Activated CD4-positive, alpha-beta memory T cell treated with anti-CD3 and anti-CD28 coated beads, Interleukin-2, amount 10 ng/mL, durations not matched to agents 7 days and 5 days (primary cell): Measurements from ENCODE around the gene NUP160. TPM values are rescaled to one million over a fixed set of nuclear protein-coding genes. Genes with fewer than 3 reads are reported as not detected.
"Not testable (repeated sequence)": the region's sequence is repeated elsewhere in the genome, so short reads cannot be mapped to it uniquely, and the experiment has no call there.

Source experiments
- CTCF ChIA-PET: fragments of 350-600 bp; sonication (Branson Sonifier 250); formaldehyde crosslinking; loops from one replicate; lab custom pipeline; 2021; ENCODE audit warnings: antibody characterized with exemption, inconsistent platforms; lab: Charles Lee
- POLR2A ChIA-PET: fragments of 350-600 bp; sonication (Branson Sonifier 250); formaldehyde crosslinking; loops from one replicate; lab custom pipeline; 2021; ENCODE audit warnings: antibody characterized with exemption; lab: Charles Lee
- DNase-seq: peaks from one replicate; pipeline ENCODE4 v3.0.0-alpha.2; 2020
- H3K27ac Mint-ChIP-seq: one replicate; pipeline ENCODE4 v1.8.0; 2021; ENCODE audit warnings: mild to moderate bottlenecking, mixed read lengths
- H3K27me3 Mint-ChIP-seq: one replicate; pipeline ENCODE4 v1.8.0; 2021; ENCODE audit warnings: mixed read lengths
- H3K36me3 Mint-ChIP-seq: one replicate; pipeline ENCODE4 v1.8.0; 2021; ENCODE audit warnings: low read depth, mixed read lengths
- H3K4me1 Mint-ChIP-seq: one replicate; pipeline ENCODE4 v1.8.0; 2021; ENCODE audit warnings: mixed read lengths
- H3K4me3 Mint-ChIP-seq: one replicate; pipeline ENCODE4 v1.8.0; 2021; ENCODE audit warnings: mild to moderate bottlenecking, mixed read lengths
- H3K9me3 Mint-ChIP-seq: one replicate; pipeline ENCODE4 v1.8.0; 2021; ENCODE audit warnings: mixed read lengths
- total RNA-seq, 2 experiments: library from RNA; stranded (reverse); gene quantifications; one replicate each; pipeline ENCODE4 v1.2.3, GENCODE V29; 2021

NUP160 gene, protein sequence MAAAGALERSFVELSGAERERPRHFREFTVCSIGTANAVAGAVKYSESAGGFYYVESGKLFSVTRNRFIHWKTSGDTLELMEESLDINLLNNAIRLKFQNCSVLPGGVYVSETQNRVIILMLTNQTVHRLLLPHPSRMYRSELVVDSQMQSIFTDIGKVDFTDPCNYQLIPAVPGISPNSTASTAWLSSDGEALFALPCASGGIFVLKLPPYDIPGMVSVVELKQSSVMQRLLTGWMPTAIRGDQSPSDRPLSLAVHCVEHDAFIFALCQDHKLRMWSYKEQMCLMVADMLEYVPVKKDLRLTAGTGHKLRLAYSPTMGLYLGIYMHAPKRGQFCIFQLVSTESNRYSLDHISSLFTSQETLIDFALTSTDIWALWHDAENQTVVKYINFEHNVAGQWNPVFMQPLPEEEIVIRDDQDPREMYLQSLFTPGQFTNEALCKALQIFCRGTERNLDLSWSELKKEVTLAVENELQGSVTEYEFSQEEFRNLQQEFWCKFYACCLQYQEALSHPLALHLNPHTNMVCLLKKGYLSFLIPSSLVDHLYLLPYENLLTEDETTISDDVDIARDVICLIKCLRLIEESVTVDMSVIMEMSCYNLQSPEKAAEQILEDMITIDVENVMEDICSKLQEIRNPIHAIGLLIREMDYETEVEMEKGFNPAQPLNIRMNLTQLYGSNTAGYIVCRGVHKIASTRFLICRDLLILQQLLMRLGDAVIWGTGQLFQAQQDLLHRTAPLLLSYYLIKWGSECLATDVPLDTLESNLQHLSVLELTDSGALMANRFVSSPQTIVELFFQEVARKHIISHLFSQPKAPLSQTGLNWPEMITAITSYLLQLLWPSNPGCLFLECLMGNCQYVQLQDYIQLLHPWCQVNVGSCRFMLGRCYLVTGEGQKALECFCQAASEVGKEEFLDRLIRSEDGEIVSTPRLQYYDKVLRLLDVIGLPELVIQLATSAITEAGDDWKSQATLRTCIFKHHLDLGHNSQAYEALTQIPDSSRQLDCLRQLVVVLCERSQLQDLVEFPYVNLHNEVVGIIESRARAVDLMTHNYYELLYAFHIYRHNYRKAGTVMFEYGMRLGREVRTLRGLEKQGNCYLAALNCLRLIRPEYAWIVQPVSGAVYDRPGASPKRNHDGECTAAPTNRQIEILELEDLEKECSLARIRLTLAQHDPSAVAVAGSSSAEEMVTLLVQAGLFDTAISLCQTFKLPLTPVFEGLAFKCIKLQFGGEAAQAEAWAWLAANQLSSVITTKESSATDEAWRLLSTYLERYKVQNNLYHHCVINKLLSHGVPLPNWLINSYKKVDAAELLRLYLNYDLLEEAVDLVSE (N-terminal part only)
- total RNA-seq: 10 to 100 TPM; 52.0 to 52.9 TPM

DNA sequence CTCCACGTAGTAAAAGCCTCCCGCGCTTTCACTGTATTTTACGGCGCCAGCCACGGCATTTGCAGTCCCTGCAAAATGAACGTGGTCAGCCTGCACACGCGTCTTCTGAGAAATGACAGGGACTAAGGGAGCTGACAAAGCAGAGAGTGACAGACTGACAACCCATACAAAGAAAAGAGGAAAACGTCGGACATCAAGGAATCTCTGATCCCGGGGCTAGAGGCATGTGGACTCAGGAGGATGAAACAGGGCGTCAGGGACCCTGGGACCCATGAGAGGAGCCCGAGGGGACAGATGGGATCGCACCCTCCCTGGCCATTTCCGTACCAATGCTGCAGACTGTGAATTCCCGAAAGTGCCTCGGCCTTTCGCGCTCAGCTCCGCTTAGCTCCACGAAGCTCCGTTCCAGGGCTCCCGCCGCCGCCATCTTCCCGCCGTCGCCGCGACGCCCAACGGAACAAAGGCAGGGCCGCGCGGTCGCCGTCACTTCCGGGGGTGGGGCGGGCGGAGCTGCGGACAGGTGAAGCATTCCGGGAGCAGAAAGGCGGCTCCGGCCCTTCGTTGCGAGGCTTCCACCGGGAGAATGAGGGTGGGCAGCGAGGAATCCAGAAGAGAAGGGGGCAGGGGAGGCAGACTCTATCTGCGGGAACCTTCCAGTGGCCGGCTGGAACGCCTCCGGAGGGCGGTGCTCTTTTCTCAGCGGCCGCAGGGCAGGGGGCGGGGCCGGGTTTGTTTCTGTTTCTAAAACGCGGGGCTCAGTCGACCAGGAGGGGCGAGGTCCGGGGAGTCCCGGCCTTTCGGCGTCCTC lies at the start of gene NUP160:
TSS of gene NUP160 (minus strand) at position 459 of the 808 bp plus-strand sequence. CDS start at position 427, 32 bp downstream.
- Mint-ChIP-seq H3K4me1 (peaks cover 49% of the 10 kb centered on the region), H3K9me3 (no peaks in the 10 kb centered on the region), H3K27me3 (no peaks in the 10 kb centered on the region), H3K4me3 (peak within 1 kb of the TSS; percentile 89), H3K27ac (peak within 1 kb of the TSS; percentile 94), H3K36me3 (peaks cover 19% of the 10 kb centered on the region)
- peak; percentile 91 for DNase-seq
- ChIA-PET CTCF (interaction anchor here (1.8 kb wide), 1 partner anchor 80 kb away, joined by 5 read pairs; no protein-coding TSS in a partner anchor), POLR2A (interaction anchor here (0.6 to 1.9 kb wide), 21 partner anchors 9 to 634 kb away, joined by 3 to 37 read pairs (median 5); partner anchors contain the start of genes AGBL2, DDB2 and FNBP4)

DNA sequence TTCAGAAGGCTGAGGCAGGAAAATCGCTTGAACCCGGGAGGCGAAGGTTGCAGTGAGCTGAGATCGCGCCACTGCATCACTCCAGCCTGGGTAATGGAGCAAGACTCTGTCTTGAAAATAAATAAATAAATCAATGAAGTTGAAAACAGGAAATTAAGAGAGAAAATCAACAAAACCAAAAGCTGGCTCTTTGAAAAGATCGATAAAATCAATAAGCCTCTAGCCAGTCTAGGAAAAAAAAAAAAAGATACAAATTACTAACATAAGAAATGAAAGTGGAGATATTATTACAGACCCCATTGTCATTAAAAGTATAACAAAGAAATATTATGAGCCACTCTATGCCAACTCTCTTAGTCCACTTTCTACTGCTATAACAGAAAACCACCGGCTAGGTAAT lies 48.0 kb upstream of the NUP160 start:
- POLR2A ChIA-PET: interaction anchor here (1.1 kb wide), 1 partner anchor 9 kb away, joined by 3 read pairs; no protein-coding TSS in a partner anchor
- Mint-ChIP-seq H3K36me3 (no peaks in the 10 kb centered on the region), H3K9me3 (no peaks in the 10 kb centered on the region), H3K4me1 (peaks cover 6% of the 10 kb centered on the region), H3K4me3 (no peak overlapping the region), H3K27ac (no peak overlapping the region), H3K27me3 (peaks cover 7% of the 10 kb centered on the region)
- CTCF ChIA-PET: no interaction called here
- DNase-seq: no peak

DNA sequence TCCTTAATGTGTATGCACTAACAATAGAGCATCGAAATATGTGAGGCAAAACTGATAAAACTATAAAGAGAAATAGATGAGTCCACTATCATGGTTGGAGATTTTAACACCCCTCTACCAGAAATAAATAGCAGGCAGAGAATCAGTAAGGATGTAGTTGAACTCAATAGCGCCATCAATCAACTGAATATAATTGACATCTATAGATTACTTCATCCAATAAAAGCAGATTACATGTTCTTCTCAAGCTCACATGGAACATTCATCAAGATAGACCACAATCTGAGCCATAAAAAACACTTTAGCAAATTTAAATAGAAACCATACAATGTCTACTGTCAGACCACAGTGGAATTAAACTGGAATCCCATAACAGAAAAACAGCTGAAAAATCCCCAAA lies 46.9 kb upstream of the NUP160 start:
- Mint-ChIP-seq H3K27me3 (peaks cover 7% of the 10 kb centered on the region), H3K27ac (no peak overlapping the region), H3K4me3 (no peak overlapping the region), H3K4me1 (peaks cover 7% of the 10 kb centered on the region), H3K9me3 (no peaks in the 10 kb centered on the region), H3K36me3 (no peaks in the 10 kb centered on the region)
- ChIA-PET POLR2A (interaction anchor here (1.1 kb wide), 1 partner anchor 8 kb away, joined by 3 read pairs; no protein-coding TSS in a partner anchor), CTCF (interaction anchor here (0.8 kb wide), 1 partner anchor 9 kb away, joined by 3 read pairs; no protein-coding TSS in a partner anchor)
- no peak for DNase-seq

DNA sequence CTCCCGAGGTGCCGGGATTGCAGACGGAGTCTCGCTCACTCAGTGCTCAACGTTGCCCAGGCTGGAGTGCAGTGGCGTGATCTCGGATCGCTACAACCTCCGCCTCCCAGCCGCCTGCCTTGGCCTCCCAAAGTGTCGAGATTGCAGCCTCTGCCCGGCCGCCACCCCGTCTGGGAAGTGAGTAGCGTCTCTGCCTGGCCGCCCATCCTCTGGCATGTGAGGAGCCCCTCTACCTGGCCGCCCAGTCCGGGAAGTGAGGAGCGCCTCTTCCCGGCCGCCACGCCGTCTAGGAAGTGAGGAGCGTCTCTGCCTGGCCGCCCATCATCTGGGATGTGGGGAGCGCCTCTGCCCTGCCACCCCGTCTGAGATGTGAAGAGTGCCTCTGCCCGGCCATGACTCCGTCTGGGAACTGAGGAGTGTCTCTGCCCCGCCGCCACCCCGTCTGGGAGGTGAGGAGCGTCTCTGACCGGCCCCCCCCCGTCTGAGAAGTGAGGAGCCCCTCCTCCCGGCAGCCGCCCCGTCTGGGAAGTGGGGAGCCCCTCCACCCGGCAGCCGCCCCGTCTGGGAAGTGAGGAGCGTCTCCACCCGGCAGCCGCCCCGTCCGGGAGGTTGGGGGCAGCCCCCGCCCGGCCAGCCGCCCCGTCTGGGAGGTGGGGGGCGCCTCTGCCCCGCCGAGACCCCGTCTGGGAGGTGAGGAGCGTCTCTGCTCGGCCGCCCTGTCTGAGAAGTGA lies 44.6 kb upstream of the NUP160 start:
- DNase-seq, H3K27me3 Mint-ChIP-seq, H3K36me3 Mint-ChIP-seq, POLR2A ChIA-PET, H3K9me3 Mint-ChIP-seq, H3K27ac Mint-ChIP-seq, H3K4me3 Mint-ChIP-seq: not testable (repeated sequence)
- H3K4me1 Mint-ChIP-seq: peaks cover 21% of the 10 kb centered on the region
- CTCF ChIA-PET: interaction anchor here (0.7 kb wide), 1 partner anchor 204 kb away, joined by 3 read pairs; no protein-coding TSS in a partner anchor

DNA sequence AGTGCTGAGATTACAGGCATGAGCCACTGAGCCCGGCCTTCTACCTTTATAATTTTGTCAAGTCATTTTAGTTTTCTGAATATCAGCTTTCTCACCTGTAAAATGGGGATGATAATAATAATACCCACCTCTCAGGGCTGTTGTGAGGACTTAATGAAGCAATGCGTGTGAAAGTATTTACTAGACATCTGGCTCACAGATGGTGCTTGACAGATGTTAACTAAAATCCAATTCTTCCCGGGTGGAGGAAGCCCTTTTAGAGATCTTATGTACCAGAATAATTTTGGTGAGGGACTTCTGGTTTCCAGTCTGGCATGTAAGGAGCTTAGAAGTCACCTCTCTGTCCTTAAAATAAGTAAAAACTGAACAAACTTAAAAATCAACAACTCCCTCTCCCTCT lies 43.7 kb upstream of the NUP160 start:
- Mint-ChIP-seq H3K36me3 (no peaks in the 10 kb centered on the region), H3K4me1 (peaks cover 27% of the 10 kb centered on the region), H3K4me3 (no peak overlapping the region), H3K9me3 (no peaks in the 10 kb centered on the region), H3K27ac (no peak overlapping the region), H3K27me3 (peaks cover 7% of the 10 kb centered on the region)
- CTCF ChIA-PET: no interaction called here
- no peak for DNase-seq
- POLR2A ChIA-PET: no interaction called here

DNA sequence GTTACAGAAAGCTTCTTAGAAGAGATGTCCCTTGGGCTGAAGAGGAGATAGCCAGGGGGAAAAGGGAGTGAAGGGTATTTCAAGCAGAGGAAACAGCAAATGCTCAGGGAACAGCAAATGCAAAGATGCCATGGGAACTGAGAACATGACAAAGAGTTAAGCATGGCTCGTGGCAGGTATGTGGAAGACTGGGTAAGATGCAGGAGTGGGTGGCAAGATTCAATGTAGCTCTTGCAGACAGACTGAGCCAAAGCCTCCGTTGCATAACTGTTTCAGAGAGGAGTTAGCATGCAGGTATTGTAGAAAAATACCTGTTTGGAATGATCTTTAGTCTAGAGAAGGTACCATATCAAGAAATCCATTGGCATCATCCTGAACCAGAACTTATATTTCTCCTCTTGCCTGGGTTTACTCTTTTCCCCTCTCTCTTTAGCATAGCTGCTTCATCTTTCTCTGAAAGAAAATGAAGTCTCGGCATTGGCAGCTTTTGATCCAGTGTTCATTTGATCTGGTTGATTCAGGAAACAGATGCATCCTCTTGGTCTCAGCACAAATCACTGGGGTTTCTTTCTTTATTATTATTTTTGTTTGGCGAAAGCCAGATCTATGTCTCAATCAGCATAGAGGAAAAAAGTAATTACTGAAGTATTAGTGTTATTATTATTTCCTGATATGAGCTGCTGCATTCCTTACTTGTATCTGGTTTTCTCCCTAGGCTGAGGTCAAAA lies 41.7 kb upstream of the NUP160 start:
- ChIA-PET CTCF (interaction anchor here (1.0 to 2.6 kb wide), 4 partner anchors 22 to 219 kb away, joined by 3 to 10 read pairs (median 4); no protein-coding TSS in a partner anchor), POLR2A (interaction anchor here (0.8 to 0.9 kb wide), 2 partner anchors 9 to 42 kb away, joined by 3 to 6 read pairs; partner anchors contain the start of gene NUP160)
- H3K27me3 Mint-ChIP-seq: peaks cover 2% of the 10 kb centered on the region
- H3K27ac Mint-ChIP-seq: no peak overlapping the region
- peaks cover 42% of the 10 kb centered on the region for H3K4me1 Mint-ChIP-seq
- H3K9me3 Mint-ChIP-seq: no peaks in the 10 kb centered on the region
- H3K36me3 Mint-ChIP-seq: no peaks in the 10 kb centered on the region
- H3K4me3 Mint-ChIP-seq: no peak overlapping the region
- DNase-seq: no peak

DNA sequence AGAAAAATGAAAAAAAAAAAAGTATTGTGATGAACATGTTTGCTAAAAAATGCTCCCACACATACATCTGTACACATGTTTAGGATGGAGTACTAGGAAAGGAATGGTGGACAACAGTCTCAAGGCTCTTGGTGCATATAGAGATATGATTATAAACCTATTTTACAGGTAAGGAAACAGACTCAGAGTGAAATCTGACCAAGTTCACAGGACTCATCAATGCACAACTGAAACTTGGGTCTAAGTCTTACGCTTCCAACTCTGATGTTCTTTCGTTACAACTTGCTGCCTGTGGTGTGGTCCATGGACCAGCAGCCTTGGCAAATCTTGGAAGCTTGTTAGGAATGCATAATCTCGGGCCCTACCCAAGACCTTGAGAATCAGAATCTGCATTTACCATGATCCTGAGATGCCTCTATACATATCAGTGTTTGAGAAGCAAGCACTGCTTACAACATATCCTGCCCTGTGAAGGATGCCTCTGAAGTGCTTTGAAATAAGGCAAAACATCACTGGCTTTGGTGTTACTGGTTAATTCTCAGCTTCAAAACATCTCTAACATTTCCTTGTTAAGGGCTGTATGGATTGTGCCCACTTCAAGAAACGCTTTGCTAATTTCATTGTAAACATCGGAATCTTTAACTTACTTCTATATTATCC lies 39.9 kb upstream of the NUP160 start:
- no peak overlapping the region for H3K27ac Mint-ChIP-seq
- no peak overlapping the region for H3K4me3 Mint-ChIP-seq
- H3K27me3 Mint-ChIP-seq: no peaks in the 10 kb centered on the region
- DNase-seq: no peak
- no peaks in the 10 kb centered on the region for H3K9me3 Mint-ChIP-seq
- ChIA-PET POLR2A (interaction anchor here (2.0 kb wide), 1 partner anchor 32 kb away, joined by 5 read pairs; no protein-coding TSS in a partner anchor), CTCF (interaction anchor here (1.0 to 2.6 kb wide), 5 partner anchors 19 to 46 kb away, joined by 3 to 10 read pairs (median 3); no protein-coding TSS in a partner anchor)
- no peaks in the 10 kb centered on the region for H3K36me3 Mint-ChIP-seq
- peaks cover 49% of the 10 kb centered on the region for H3K4me1 Mint-ChIP-seq

DNA sequence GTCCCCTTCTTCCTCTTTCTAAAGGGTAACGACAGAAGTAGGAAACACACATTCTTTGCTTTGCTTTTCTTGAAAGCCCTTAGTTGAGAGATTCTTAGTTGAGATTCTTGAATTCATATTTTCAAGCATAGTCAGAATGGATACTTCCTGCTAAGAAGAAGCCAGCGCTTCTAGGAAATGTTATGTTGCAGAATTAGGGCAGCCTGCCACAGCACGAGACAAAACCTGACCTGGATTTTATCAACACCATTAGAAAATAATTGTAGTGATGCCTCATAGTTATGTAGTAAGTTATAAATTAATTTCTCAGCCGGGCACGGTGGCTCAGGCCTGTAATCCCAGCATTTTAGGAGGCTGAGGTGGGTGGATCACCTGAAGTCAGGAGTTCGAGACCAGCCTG lies 37.9 kb upstream of the NUP160 start:
- POLR2A ChIA-PET: interaction anchor here (1.0 to 2.0 kb wide), 10 partner anchors 9 to 170 kb away, joined by 3 to 10 read pairs (median 4); partner anchors contain the start of genes FNBP4 and NUP160
- CTCF ChIA-PET: interaction anchor here (1.0 to 3.3 kb wide), 7 partner anchors 9 to 223 kb away, joined by 3 to 10 read pairs (median 4); no protein-coding TSS in a partner anchor
- Mint-ChIP-seq H3K36me3 (no peaks in the 10 kb centered on the region), H3K4me1 (peaks cover 51% of the 10 kb centered on the region), H3K9me3 (no peaks in the 10 kb centered on the region), H3K4me3 (peak overlapping the region; percentile 51), H3K27me3 (no peaks in the 10 kb centered on the region), H3K27ac (peak overlapping the region; percentile 98)
- peak; percentile 45 for DNase-seq

DNA sequence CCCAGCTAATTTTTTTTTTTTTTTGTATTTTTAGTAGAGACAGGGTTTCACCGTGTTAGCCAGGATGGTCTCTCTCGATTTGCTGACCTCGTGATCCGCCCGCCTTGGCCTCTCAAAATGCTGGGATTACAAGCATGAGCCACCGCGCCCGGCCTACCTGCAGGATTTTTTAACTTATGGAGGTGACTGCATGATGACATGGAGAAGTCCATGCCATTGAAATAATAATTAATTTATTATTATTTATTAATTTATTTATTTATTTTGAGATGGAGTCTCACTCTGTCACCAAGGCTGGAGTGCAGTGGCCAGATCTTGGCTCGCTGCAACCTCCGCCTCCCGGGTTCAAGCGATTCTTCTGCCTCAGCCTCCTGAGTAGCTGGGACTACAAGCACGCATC lies 34.3 kb upstream of the NUP160 start:
- H3K27ac Mint-ChIP-seq, H3K36me3 Mint-ChIP-seq, POLR2A ChIA-PET, H3K27me3 Mint-ChIP-seq, DNase-seq, H3K9me3 Mint-ChIP-seq, H3K4me3 Mint-ChIP-seq: not testable (repeated sequence)
- CTCF ChIA-PET: interaction anchor here (0.6 kb wide), 1 partner anchor 22 kb away, joined by 3 read pairs; no protein-coding TSS in a partner anchor
- peaks cover 33% of the 10 kb centered on the region for H3K4me1 Mint-ChIP-seq

DNA sequence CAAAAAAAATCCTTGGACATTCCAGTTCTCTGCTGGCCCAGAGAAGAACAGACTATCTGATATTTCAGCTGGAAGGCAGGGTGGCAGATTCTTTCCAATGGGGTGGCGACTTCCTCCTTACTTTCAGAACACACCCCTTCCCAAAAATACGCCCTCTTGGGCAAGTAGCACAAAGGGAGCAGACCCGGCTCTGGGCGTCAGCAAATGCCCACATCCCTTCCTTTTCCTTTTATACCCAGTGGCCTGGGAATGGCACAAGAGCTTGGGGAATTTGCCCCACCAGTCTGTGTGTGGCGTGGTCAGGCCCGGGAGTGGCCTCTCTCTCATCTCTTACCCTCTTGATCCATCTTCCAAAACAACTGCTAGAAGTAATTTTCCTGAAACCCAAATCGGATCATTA lies 33.0 kb upstream of the NUP160 start:
- Mint-ChIP-seq H3K9me3 (peaks cover 10% of the 10 kb centered on the region), H3K36me3 (peaks cover 7% of the 10 kb centered on the region), H3K4me3 (no peak overlapping the region), H3K4me1 (peaks cover 26% of the 10 kb centered on the region), H3K27me3 (peaks cover 3% of the 10 kb centered on the region), H3K27ac (no peak overlapping the region)
- POLR2A ChIA-PET: no interaction called here
- DNase-seq: no peak
- CTCF ChIA-PET: interaction anchor here (0.7 to 1.2 kb wide), 4 partner anchors 53 to 241 kb away, joined by 3 to 4 read pairs (median 4); no protein-coding TSS in a partner anchor
